Neuronal stem cell (in vitro differentiated cells): Measurements from ENCODE around the gene SRGAP2C.
"Not testable (repeated sequence)": the region's sequence is repeated elsewhere in the genome, so short reads cannot be mapped to it uniquely, and the experiment has no call there.

ENCODE experiments used
- DNase-seq: peaks from one replicate; pipeline ENCODE4 v3.0.0-alpha.2; 2013; ENCODE audit warnings: low spot score
- H2AFZ ChIP-seq: one replicate; pipeline ENCODE4 v1.6.1; 2013; ENCODE audit warnings: mild to moderate bottlenecking, low read length, inconsistent platforms
- H2AK5ac ChIP-seq: 2 replicates; pipeline ENCODE4 v1.6.1; 2013; ENCODE audit warnings: low read depth, mild to moderate bottlenecking, inconsistent platforms, low read length, moderate library complexity, mixed read lengths
- H2BK120ac ChIP-seq: 2 replicates; pipeline ENCODE4 v1.6.1; 2013; ENCODE audit warnings: low read depth, mild to moderate bottlenecking, inconsistent platforms, low read length, moderate library complexity, mixed read lengths
- H2BK12ac ChIP-seq: one replicate; pipeline ENCODE4 v1.6.1; 2013; ENCODE audit warnings: low read length, inconsistent platforms
- H2BK15ac ChIP-seq: 2 replicates; pipeline ENCODE4 v1.6.1; 2013; ENCODE audit warnings: mild to moderate bottlenecking, low read length, inconsistent platforms, mixed read lengths
- H2BK5ac ChIP-seq: one replicate; pipeline ENCODE4 v1.6.1; 2013; ENCODE audit warnings: inconsistent platforms, mild to moderate bottlenecking, low read length, moderate library complexity
- H3K14ac ChIP-seq: one replicate; pipeline ENCODE4 v1.6.1; 2013; ENCODE audit warnings: low read length, inconsistent platforms
- H3K18ac ChIP-seq: 2 replicates; pipeline ENCODE4 v1.6.1; 2013; ENCODE audit warnings: low read length, inconsistent platforms
- H3K23ac ChIP-seq: 2 replicates; pipeline ENCODE4 v1.6.1; 2013; ENCODE audit warnings: low read depth, mild to moderate bottlenecking, mixed read lengths, low read length, inconsistent platforms; ENCODE audit not compliant: poor library complexity
- H3K27ac ChIP-seq: replicated peaks from 3 replicates; pipeline ENCODE4 v1.5.1; 2013; ENCODE audit warnings: low read length, inconsistent platforms
- H3K27me3 ChIP-seq, 3 experiments: 2 replicates each; pipeline ENCODE4 v1.6.1; 2013; ENCODE audit warnings: low read length in 3 of 3, mild to moderate bottlenecking in 2 of 3, inconsistent platforms in 1 of 3, low read depth in 1 of 3, mixed read lengths in 1 of 3, moderate library complexity in 1 of 3; ENCODE audit not compliant: control insufficient read depth in 3 of 3, insufficient read depth in 3 of 3
- H3K36me3 ChIP-seq, 2 donors: replicated peaks in 1 of 2; 2 replicates each; pipeline ENCODE4 v1.6.1; 2013; ENCODE audit warnings: low read length in 2 of 2; ENCODE audit not compliant: control insufficient read depth in 2 of 2, insufficient read depth in 2 of 2
- H3K4ac ChIP-seq: 2 replicates; pipeline ENCODE4 v1.6.1; 2013; ENCODE audit warnings: inconsistent platforms, mild to moderate bottlenecking, low read length, moderate library complexity
- H3K4me1 ChIP-seq, 2 donors: 1 replicate in 1 of 2; 2 replicates in 1 of 2; pipeline ENCODE4 v1.6.1; 2013; ENCODE audit warnings: low read length in 2 of 2, low read depth in 1 of 2; ENCODE audit not compliant: control insufficient read depth in 2 of 2, insufficient read depth in 1 of 2
- H3K4me2 ChIP-seq: one replicate; pipeline ENCODE4 v1.6.1; 2013; ENCODE audit warnings: mild to moderate bottlenecking, low read length, inconsistent platforms; ENCODE audit not compliant: insufficient read depth, poor library complexity, severe bottlenecking
- H3K4me3 ChIP-seq, 2 donors: 2 replicates each; pipeline ENCODE4 v1.5.1; 2013; ENCODE audit warnings: low read length in 2 of 2, mild to moderate bottlenecking in 2 of 2, inconsistent platforms in 1 of 2, moderate library complexity in 1 of 2
- H3K79me1 ChIP-seq: one replicate; pipeline ENCODE4 v1.6.1; 2013; ENCODE audit warnings: low read depth, mild to moderate bottlenecking, inconsistent platforms, low read length, moderate library complexity
- H3K9ac ChIP-seq: one replicate; pipeline ENCODE4 v1.6.1; 2013; ENCODE audit warnings: mild to moderate bottlenecking, low read depth, low read length, inconsistent platforms; ENCODE audit not compliant: poor library complexity
- H3K9me3 ChIP-seq, 2 donors: replicated peaks in 1 of 2; 2 replicates each; pipeline versions ENCODE3 to v1.6.1; 2013; ENCODE audit warnings: low read length in 2 of 2, mild to moderate bottlenecking in 2 of 2, inconsistent platforms in 1 of 2, low read depth in 1 of 2, mixed read lengths in 1 of 2, moderate library complexity in 1 of 2; ENCODE audit not compliant: control insufficient read depth in 2 of 2, insufficient read depth in 1 of 2
- H4K8ac ChIP-seq: one replicate; pipeline ENCODE4 v1.6.1; 2013; ENCODE audit warnings: low read depth, mild to moderate bottlenecking, inconsistent platforms, low read length, moderate library complexity
- H4K91ac ChIP-seq: one replicate; pipeline ENCODE4 v1.6.1; 2013; ENCODE audit warnings: low read length, low read depth, mild to moderate bottlenecking, inconsistent platforms; ENCODE audit not compliant: poor library complexity
- WGBS, 2 donors: extraction: QIAGEN DNeasy Blood & Tissue Kit; methylation state at CpG; one replicate each; pipeline ENCODE4 v1.1.7; 2013; ENCODE audit warnings: missing lambda C conversion rate in 2 of 2, mixed read lengths in 1 of 2; ENCODE audit not compliant: insufficient read length in 2 of 2, insufficient replicate concordance in 1 of 2; ENCODE audit errors: extremely low coverage in 2 of 2; 5-methylcytosine and 5-hydroxymethylcytosine counted together

The SRGAP2C gene

GRCh38 chr1:121207328-121207727 is 22.6 kb downstream of the SRGAP2C start:
- not testable (repeated sequence) for H3K4ac ChIP-seq, H3K4me3 ChIP-seq, H2BK12ac ChIP-seq, H3K4me2 ChIP-seq, H3K27ac ChIP-seq, H3K4me1 ChIP-seq, H2BK120ac ChIP-seq, H3K36me3 ChIP-seq, H3K18ac ChIP-seq, H2AFZ ChIP-seq, H2BK5ac ChIP-seq, H4K91ac ChIP-seq, DNase-seq, H3K9me3 ChIP-seq, H3K27me3 ChIP-seq, H3K9ac ChIP-seq, H2BK15ac ChIP-seq, H4K8ac ChIP-seq, H3K23ac ChIP-seq, H3K14ac ChIP-seq, H2AK5ac ChIP-seq, H3K79me1 ChIP-seq
- WGBS, 2 donors = no CpG with 5 or more reads among the region's 2 CpGs

GRCh38 chr1:121208375-121208774 is 23.6 kb downstream of the SRGAP2C start:
- H3K4me1 ChIP-seq, H3K4me2 ChIP-seq, H4K91ac ChIP-seq, H2BK120ac ChIP-seq, H3K14ac ChIP-seq, H3K36me3 ChIP-seq, H3K23ac ChIP-seq, H3K79me1 ChIP-seq, H2AK5ac ChIP-seq, H3K27me3 ChIP-seq, H3K18ac ChIP-seq, H2BK12ac ChIP-seq, H2AFZ ChIP-seq, DNase-seq, H2BK5ac ChIP-seq, H3K27ac ChIP-seq, H3K9ac ChIP-seq, H3K4me3 ChIP-seq, H3K9me3 ChIP-seq, H3K4ac ChIP-seq, H4K8ac ChIP-seq, H2BK15ac ChIP-seq: not testable (repeated sequence)
- no CpG with 5 or more reads among the region's 6 CpGs for WGBS, 2 donors

- H2BK15ac ChIP-seq, H3K4ac ChIP-seq, H3K23ac ChIP-seq, H4K8ac ChIP-seq, H3K18ac ChIP-seq, H3K9me3 ChIP-seq, H3K9ac ChIP-seq, H2BK5ac ChIP-seq, H2AFZ ChIP-seq, H2AK5ac ChIP-seq, H3K79me1 ChIP-seq, H3K14ac ChIP-seq, H3K27me3 ChIP-seq, H2BK12ac ChIP-seq, H3K27ac ChIP-seq, H2BK120ac ChIP-seq, H3K4me1 ChIP-seq, H3K4me3 ChIP-seq, H3K36me3 ChIP-seq, H3K4me2 ChIP-seq, H4K91ac ChIP-seq, DNase-seq: not testable (repeated sequence)
- WGBS, 2 donors = no CpG with 5 or more reads among the region's 2 CpGs
These were observed 26.0 kb downstream of the SRGAP2C start for GRCh38 chr1:121210778-121211177.

GRCh38 chr1:121213491-121213890 is 28.7 kb downstream of the SRGAP2C start:
- H2BK12ac ChIP-seq, H3K4me1 ChIP-seq, H2BK120ac ChIP-seq, H2AK5ac ChIP-seq, H2BK15ac ChIP-seq, H3K36me3 ChIP-seq, H3K79me1 ChIP-seq, H3K23ac ChIP-seq, H3K9me3 ChIP-seq, H3K18ac ChIP-seq, H3K27me3 ChIP-seq, H4K91ac ChIP-seq, H3K4me3 ChIP-seq, H3K4ac ChIP-seq, H3K4me2 ChIP-seq, H3K14ac ChIP-seq, DNase-seq, H4K8ac ChIP-seq, H3K9ac ChIP-seq, H2BK5ac ChIP-seq, H3K27ac ChIP-seq, H2AFZ ChIP-seq: not testable (repeated sequence)
- no CpG with 5 or more reads among the region's 9 CpGs for WGBS, 2 donors
